Measurements from ENCODE around the gene CYTH4. TPM values are rescaled to one million over a fixed set of nuclear protein-coding genes. Genes with fewer than 3 reads are reported as not detected.

CYTH4 gene
- total RNA-seq, 1 donor from 2014 or later, result not detected

- Mint-ChIP-seq H3K27me3 (ENCODE audit: insufficient read depth, low read depth) (peaks cover 5% of the 10 kb centered on the region), H3K4me1 (peaks cover 17% of the 10 kb centered on the region), H3K27ac (no peak overlapping the region), H3K36me3 (no peaks in the 10 kb centered on the region), H3K4me3 (no peak overlapping the region), H3K9me3 (no peaks in the 10 kb centered on the region)
- peaks cover 3% of the 10 kb centered on the region for H3K4me1 ChIP-seq
- no peak overlapping the region for H3K4me2 ChIP-seq
- H3K27ac ChIP-seq, result no peak overlapping the region
- no peaks in the 10 kb centered on the region for H3K9me3 ChIP-seq (ENCODE audit: low read depth)
- no peaks in the 10 kb centered on the region for H3K79me2 ChIP-seq (ENCODE audit: low read depth)
- no peak overlapping the region for H2AFZ ChIP-seq (replicated peaks)
- no peak overlapping the region for H3K9ac ChIP-seq
- no peak for TF ChIP-seq EZH2 (IDR thresholded peaks at IDR 0.05)
- no peak overlapping the region for H3K4me3 ChIP-seq
- H3F3A ChIP-seq (ENCODE audit: low read depth), result no peaks in the 10 kb centered on the region
- no peaks in the 10 kb centered on the region for H3K27me3 ChIP-seq
- H4K20me1 ChIP-seq (ENCODE audit: low read depth), result no peaks in the 10 kb centered on the region
- no peaks in the 10 kb centered on the region for H3K36me3 ChIP-seq
- DNase-seq (ENCODE audit: low spot score), result no peak
These were observed 40.8 kb upstream of the CYTH4 start for GRCh38 chr22:37241351-37242142.

- no peak overlapping the region for H3K4me3 ChIP-seq
- peaks cover 3% of the 10 kb centered on the region for H3K4me1 ChIP-seq
- H3K4me2 ChIP-seq, result no peak overlapping the region
- H3K9ac ChIP-seq, result no peak overlapping the region
- Mint-ChIP-seq H3K27ac (peak overlapping the region; percentile 29), H3K36me3 (no peaks in the 10 kb centered on the region), H3K4me1 (peaks cover 13% of the 10 kb centered on the region), H3K27me3 (ENCODE audit: insufficient read depth, low read depth) (peaks cover 3% of the 10 kb centered on the region), H3K4me3 (no peak overlapping the region), H3K9me3 (no peaks in the 10 kb centered on the region)
- TF ChIP-seq CTCF (IDR thresholded peaks at IDR 0.05) (no peak), EZH2phosphoT487 (IDR thresholded peaks at IDR 0.05) (no peak), EZH2 (IDR thresholded peaks at IDR 0.05) (no peak)
- no peaks in the 10 kb centered on the region for H3F3A ChIP-seq (ENCODE audit: low read depth)
- no peak overlapping the region for H3K27ac ChIP-seq
- H4K20me1 ChIP-seq (ENCODE audit: low read depth), result no peaks in the 10 kb centered on the region
- H3K79me2 ChIP-seq (ENCODE audit: low read depth), result no peaks in the 10 kb centered on the region
- no peak for DNase-seq (ENCODE audit: low spot score)
- no peak overlapping the region for H2AFZ ChIP-seq (replicated peaks)
- H3K36me3 ChIP-seq, result no peaks in the 10 kb centered on the region
- no peaks in the 10 kb centered on the region for H3K27me3 ChIP-seq
- H3K9me3 ChIP-seq (ENCODE audit: low read depth), result no peaks in the 10 kb centered on the region
These were observed 39.9 kb upstream of the CYTH4 start for GRCh38 chr22:37242395-37242918.

GRCh38 chr22:37243402-37244113 lies 38.8 kb upstream of the CYTH4 start:
- no peak overlapping the region for H3K9ac ChIP-seq
- Mint-ChIP-seq H3K4me1 (peaks cover 10% of the 10 kb centered on the region), H3K36me3 (no peaks in the 10 kb centered on the region), H3K4me3 (no peak overlapping the region), H3K9me3 (no peaks in the 10 kb centered on the region), H3K27me3 (ENCODE audit: insufficient read depth, low read depth) (peaks cover 5% of the 10 kb centered on the region), H3K27ac (no peak overlapping the region)
- no peak overlapping the region for H3K27ac ChIP-seq
- H3K4me3 ChIP-seq, result no peak overlapping the region
- H3K4me2 ChIP-seq, result peak overlapping the region; percentile 43
- TF ChIP-seq EZH2 (IDR thresholded peaks at IDR 0.05) (no peak), EZH2phosphoT487 (IDR thresholded peaks at IDR 0.05) (no peak), CTCF (IDR thresholded peaks at IDR 0.05) (no peak)
- peak overlapping the region; percentile 45 for H2AFZ ChIP-seq (replicated peaks)
- no peaks in the 10 kb centered on the region for H4K20me1 ChIP-seq (ENCODE audit: low read depth)
- H3K9me3 ChIP-seq (ENCODE audit: low read depth), result no peaks in the 10 kb centered on the region
- H3K36me3 ChIP-seq, result no peaks in the 10 kb centered on the region
- no peaks in the 10 kb centered on the region for H3K79me2 ChIP-seq (ENCODE audit: low read depth)
- H3K27me3 ChIP-seq, result no peaks in the 10 kb centered on the region
- H3F3A ChIP-seq (ENCODE audit: low read depth), result no peaks in the 10 kb centered on the region
- no peak for DNase-seq (ENCODE audit: low spot score)
- H3K4me1 ChIP-seq, result peaks cover 3% of the 10 kb centered on the region

Data from neural progenitor cell (in vitro differentiated cells).